COLO668 (cell line): ENCODE data around the gene CEP85L.
A peak's percentile ranks its signal among the peaks of the same experiment; 100 is the strongest.

Source experiments
- DNase-seq: peaks from one replicate; lab custom pipeline; 2025; ENCODE audit not compliant: unreplicated experiment; lab: John Stamatoyannopoulos, UW

Gene CEP85L

GRCh38 chr6:118661831-118662230, 10.4 kb upstream of the CEP85L start:
- DNase-seq = no peak

DNA sequence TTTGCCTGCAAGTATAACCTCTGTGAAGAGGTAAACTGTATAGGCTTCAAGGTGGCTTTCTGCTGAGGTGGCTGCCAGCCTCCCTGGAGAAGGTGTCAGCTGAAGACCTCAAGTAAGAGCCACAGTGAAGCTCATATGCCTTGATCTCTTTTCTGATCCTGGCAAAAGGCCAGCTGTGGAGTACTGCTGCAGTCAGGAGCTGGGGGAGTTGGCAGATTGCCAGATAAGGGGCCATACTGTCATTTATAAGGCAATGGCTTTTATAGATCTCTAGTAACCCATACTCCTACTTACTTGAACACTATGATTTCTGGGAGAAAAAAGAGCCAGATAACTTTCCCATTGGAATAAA, 8.8 kb upstream of the CEP85L start:
- DNase-seq = peak; percentile 85

- no peak for DNase-seq
These were observed 8.3 kb upstream of the CEP85L start for GRCh38 chr6:118659513-118660217.

GRCh38 chr6:118656847-118657451, 5.6 kb upstream of the CEP85L start:
- DNase-seq = no peak

- DNase-seq = no peak
These were observed 742 bp upstream of the CEP85L start for GRCh38 chr6:118652051-118652615.

DNA sequence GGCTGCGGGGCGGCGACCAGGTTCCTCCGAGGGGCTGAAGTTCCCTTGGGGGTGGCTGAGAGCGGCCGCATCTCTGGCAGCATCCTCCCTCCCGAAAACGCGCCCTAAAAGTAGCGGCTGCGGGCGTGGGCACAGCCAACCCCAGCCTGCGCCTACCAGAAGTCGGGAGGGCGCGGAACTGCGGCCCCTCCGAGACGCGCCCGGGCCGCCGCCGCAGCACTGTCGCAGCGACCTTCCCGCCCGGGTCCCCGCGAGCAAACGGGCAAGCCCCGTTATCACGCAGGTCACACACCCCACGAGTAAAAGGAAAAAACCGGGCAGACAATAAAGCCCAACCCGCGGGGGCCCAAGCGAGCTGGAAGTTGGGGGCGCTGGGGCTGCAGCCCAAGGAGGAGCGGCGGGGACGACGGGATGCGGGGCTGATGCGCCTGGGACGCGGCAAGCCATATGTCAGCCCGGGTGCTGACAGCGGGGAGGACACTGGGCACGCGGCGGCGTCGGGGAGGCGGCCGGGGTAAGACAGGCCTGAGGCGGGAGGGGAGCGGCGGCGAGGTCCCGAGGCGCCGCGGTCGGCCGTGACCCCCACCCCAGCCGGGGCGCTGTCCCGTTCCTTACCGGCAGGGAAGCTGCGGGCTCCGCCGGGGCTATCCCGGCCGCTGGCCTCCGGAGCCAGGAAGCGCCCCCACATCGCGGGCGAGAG, 659 bp downstream of the CEP85L start:
- peak; percentile 67 for DNase-seq

GRCh38 chr6:118649918-118650581, 1.3 kb downstream of the CEP85L start:
- no peak for DNase-seq

GRCh38 chr6:118648866-118649554, 2.4 kb downstream of the CEP85L start:
- no peak for DNase-seq

GRCh38 chr6:118646977-118647376, 4.4 kb downstream of the CEP85L start:
- DNase-seq = no peak

GRCh38 chr6:118645395-118645794, 6.0 kb downstream of the CEP85L start:
- DNase-seq = no peak

DNA sequence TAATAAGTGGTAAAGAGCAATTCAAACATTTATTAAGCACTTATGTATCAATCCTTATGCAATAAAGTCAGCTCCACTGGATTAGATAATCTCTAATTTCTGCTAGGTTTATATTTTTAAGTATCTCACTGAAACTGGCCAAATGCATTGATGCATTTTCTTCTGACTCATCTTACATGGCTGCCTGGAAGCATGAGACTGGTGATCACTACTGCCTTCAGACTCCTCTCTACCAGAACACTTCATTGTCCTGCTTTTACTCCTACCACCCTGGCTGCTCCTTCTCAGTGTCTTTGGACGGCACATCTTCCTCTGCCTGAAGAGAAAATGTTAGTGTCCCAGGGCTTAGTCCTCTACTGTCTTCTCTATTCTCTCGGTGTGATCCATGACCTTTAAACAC, 7.4 kb downstream of the CEP85L start:
- DNase-seq = no peak

GRCh38 chr6:118641042-118641441, 10.3 kb downstream of the CEP85L start:
- DNase-seq = no peak

DNA sequence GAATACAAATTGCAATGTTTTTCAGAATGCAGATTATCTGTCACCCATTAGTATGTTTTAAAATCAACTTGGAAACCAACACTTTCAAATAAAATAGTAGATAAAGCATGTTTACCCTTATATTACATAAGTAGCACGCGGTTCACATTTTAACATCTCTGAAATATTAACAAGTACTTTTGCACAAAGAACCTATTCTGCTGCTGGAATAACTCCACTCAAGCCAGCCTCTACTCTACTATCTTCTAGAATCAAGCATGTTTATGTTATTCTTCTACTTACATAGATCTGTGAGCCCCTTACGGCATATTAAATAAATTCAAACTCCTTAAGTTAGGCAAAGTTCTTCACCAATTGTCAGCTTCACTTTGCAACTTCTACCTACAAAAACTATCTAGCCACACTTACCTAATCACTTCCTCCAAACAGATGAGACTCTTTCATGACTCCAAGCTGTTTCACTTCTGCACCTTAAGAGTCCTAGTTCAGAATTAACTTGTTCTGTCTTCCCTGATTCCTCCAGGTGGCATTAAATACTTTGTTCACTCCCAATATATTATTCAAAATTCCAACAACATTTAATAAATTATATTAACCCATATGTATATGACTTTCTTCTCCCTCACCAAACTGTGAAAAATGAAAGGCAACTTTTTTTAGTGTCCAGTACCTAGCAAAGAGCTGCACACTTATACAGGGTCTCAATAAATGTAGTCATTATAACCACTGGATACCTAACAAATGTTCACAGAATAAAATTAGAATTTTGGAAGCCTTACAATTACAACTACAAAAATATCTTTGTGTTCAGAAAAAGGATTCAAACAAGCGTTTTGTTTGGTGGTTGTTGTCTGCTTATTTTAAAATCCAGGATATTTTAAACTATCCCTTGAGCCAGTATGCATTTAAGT, 12.1 kb downstream of the CEP85L start:
- no peak for DNase-seq

DNA sequence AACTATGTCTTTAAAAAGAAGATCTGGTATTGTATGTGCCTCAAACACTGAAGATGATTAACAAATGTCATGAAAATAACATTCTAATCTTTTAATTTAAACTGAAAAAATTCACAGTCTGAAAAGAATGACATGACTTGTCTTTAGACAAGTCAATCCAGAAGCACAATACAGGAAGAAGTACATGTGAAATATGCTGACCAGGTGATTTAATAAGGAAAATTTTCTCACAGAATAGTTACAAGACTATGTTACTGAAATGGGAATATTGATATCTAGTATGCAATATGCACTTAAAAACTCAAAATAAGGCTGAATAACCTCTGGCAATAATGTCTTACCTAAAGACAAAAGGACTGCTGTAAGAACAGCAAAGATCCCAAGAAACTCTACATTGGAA, 13.1 kb downstream of the CEP85L start:
- no peak for DNase-seq

DNA sequence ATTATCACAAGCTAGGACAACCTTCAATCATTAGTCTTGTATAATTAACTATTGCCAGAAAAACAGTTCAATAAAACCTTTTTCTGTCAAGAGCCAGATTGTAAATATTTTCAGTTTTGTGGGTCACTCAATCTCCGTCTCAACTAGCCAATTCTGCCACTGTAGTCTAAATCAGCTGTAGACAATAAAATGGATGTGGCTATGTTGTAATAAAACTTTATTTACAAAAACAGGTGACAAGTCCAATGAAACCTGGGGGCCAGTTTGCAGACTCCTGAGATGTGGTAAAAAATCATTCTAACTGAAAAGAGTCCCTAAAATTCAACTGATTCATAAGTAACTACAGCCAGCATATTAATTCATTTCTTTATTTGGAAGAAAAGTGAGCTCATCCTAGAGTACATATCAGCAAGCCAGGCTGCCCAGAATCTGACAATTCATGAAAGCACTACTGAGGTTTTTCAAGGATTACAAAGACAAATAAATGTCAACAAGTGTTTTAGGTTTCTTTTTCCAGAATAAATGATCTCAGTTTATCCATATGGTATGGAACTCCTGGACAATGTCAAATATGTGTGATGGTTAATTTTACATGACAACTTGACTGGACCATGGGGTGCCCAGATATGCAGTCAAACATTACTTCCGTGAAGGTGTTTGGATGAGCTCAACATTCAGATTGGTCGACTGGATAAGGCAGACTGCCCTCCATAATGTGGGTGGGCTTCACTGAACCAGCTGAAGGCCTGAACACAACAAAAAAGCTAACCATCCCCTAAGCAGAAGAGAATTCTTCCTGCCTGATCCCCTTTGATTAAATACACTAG, 15.3 kb downstream of the CEP85L start:
- DNase-seq = no peak

- DNase-seq = no peak
These were observed 19.0 kb downstream of the CEP85L start for GRCh38 chr6:118632359-118632758.

DNA sequence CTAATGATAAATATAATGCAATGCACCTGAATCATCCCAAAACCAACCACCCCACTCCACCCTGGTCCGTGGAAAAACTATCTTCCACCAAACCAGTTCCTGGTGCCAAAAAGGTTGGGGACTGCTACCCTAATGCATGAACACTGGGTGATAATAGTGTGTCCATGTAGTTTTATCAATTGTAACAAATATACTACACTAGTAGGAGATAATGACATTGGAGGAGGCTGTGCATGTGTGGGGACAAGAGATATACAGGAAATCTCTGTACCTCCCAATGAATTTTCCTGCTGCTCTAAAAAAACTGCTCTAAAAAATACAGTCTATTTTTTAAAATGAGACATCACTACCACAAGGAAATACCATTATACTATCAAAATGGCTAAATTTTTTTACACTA, 20.5 kb downstream of the CEP85L start:
- DNase-seq = no peak

- no peak for DNase-seq
These were observed 21.3 kb downstream of the CEP85L start for GRCh38 chr6:118630067-118630466.

DNA sequence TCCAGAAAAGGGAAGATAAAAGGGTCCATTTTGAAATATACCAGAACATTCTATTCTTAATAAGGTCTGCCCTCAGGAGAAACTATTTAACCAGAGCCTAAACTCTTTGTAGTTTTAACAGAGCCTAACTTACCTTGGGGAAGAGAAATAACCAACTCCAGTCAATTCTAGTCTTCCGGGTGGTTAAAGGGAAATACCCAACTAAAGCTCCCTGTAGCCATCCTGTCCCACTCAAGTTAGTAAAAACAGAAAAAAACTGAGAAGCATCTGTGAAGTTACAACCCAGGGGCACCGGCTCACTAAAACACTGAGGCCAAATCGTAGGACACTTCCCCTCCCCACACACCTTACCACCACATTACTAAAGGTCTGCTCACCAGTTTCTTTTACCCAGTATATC, 23.7 kb downstream of the CEP85L start:
- no peak for DNase-seq
